ENCODE data around the gene GIPC1. TPM values are rescaled to one million over a fixed set of nuclear protein-coding genes. Genes with fewer than 3 reads are reported as not detected.

The GIPC1 gene
- polyA plus RNA-seq, 1 of the 3 experiments (the other 2 are of a cell fraction), result 144 TPM

- CTCF ChIA-PET, result interaction anchor here (0.7 to 3.8 kb wide), 7 partner anchors 12 to 170 kb away, joined by 3 to 30 read pairs (median 3); partner anchors contain the start of gene NDUFB7
- Histone ChIP-seq H2AFZ (ENCODE audit: low read depth) (peak within 1 kb of the TSS; percentile 69), H3K4me2 (peak within 1 kb of the TSS; percentile 95), H3K9me2 (no peaks in the 10 kb centered on the region), H3F3A (replicated peaks; ENCODE audit: insufficient read depth) (peaks cover 42% of the 10 kb centered on the region), H3K27ac (ENCODE audit: low read depth in 2 of 2, low read length in 1 of 2) (peak within 1 kb of the TSS; percentile 93 to 96), H3K4me3 (ENCODE audit: low read depth in 2 of 2, low read length in 1 of 2) (peak within 1 kb of the TSS; percentile 87 to 90), H4K20me1 (ENCODE audit: insufficient read depth) (peaks cover 36% of the 10 kb centered on the region), H3K27me3 (ENCODE audit: insufficient read depth) (no peaks in the 10 kb centered on the region), H3K9ac (peak within 1 kb of the TSS; percentile 99), H3K4me1 (ENCODE audit: control insufficient read depth in 1 of 2, insufficient read depth in 2 of 2, low read depth in 1 of 2, low read length in 1 of 2) (peaks cover 24 to 44% of the 10 kb centered on the region in 2 experiments; a peak in 3 of 4 replicates), H3K9me3 (no peaks in the 10 kb centered on the region), H3K79me2 (ENCODE audit: insufficient read depth) (peaks cover 44% of the 10 kb centered on the region), H3K36me3 (replicated peaks in 1 of 2; ENCODE audit: control insufficient read depth in 1 of 2, insufficient read depth in 2 of 2, low read length in 1 of 2) (peaks cover 22 to 29% of the 10 kb centered on the region in 2 experiments)
- 0% methylated on average over 41 of the region's 82 CpGs for WGBS (ENCODE audit: low lambda C conversion rate)
- POLR2A ChIA-PET, result interaction anchor here (0.6 to 1.5 kb wide), 14 partner anchors 8 to 679 kb away, joined by 3 to 15 read pairs (median 3); partner anchors contain the start of genes ASF1B and GIPC1
- DNase-seq, result peak; percentile 94
- no peak for TF ChIP-seq GATA2 (CRISPR knock-in tag; IDR thresholded peaks at IDR 0.05)
- TF ChIP-seq FOSL2 (IDR thresholded peaks at IDR 0.05; ENCODE audit: borderline replicate concordance, low read depth), result no peak
- TF ChIP-seq REST (IDR thresholded peaks at IDR 0.05; ENCODE audit: low read depth, low read length), result 0 out of 2 replicates have a peak, but pooled peaks have one; percentile 11
- no peak for TF ChIP-seq ELF1 (IDR thresholded peaks at IDR 0.05)
- TF ChIP-seq MXI1 (IDR thresholded peaks at IDR 0.05; ENCODE audit: low read depth, low read length), result 0 out of 2 replicates have a peak, but pooled peaks have one; percentile 19
- TF ChIP-seq IRF3 (IDR thresholded peaks at IDR 0.05; ENCODE audit: low read depth, low read length), result no peak
- peak in 1 of 2 experiments; percentile 67; a peak in 2 of 4 replicates for TF ChIP-seq EP300 (IDR thresholded peaks at IDR 0.05; ENCODE audit: borderline replicate concordance in 1 of 2, low read depth in 1 of 2, low read length in 1 of 2)
- no peak for TF ChIP-seq EZH2phosphoT487 (IDR thresholded peaks at IDR 0.05; ENCODE audit: borderline replicate concordance, low read depth)
- peak; percentile 79 for TF ChIP-seq TAF1 (IDR thresholded peaks at IDR 0.05; ENCODE audit: borderline replicate concordance, low read depth, low read length)
- no peak for TF ChIP-seq USF1 (IDR thresholded peaks at IDR 0.05; ENCODE audit: borderline replicate concordance, low read depth)
- TF ChIP-seq TEAD4 (IDR thresholded peaks at IDR 0.05; ENCODE audit: borderline replicate concordance, insufficient read depth), result no peak
- TF ChIP-seq RAD21 (IDR thresholded peaks at IDR 0.05; ENCODE audit: low read length), result no peak
- no peak for TF ChIP-seq FOXM1 (IDR thresholded peaks at IDR 0.05; ENCODE audit: low read depth)
- no peak for TF ChIP-seq RCOR1 (IDR thresholded peaks at IDR 0.05; ENCODE audit: low read length)
- TF ChIP-seq POLR2AphosphoS5 (IDR thresholded peaks at IDR 0.05; ENCODE audit: low read depth, low read length), result peak; percentile 97
- no peak for TF ChIP-seq NFIC (IDR thresholded peaks at IDR 0.05; ENCODE audit: borderline replicate concordance)
- no peak for TF ChIP-seq TCF12 (IDR thresholded peaks at IDR 0.05)
- TF ChIP-seq GABPA (IDR thresholded peaks at IDR 0.05; ENCODE audit: low read depth), result peak; percentile 55; the same call in 1 of the 2 replicates
- TF ChIP-seq SMC3 (IDR thresholded peaks at IDR 0.05; ENCODE audit: low read depth, low read length), result no peak
- TF ChIP-seq NRF1 (IDR thresholded peaks at IDR 0.05; ENCODE audit: low read depth, low read length), result peak; percentile 28; the same call in 1 of the 2 replicates
- peak; percentile 29 for TF ChIP-seq MAX (IDR thresholded peaks at IDR 0.05; ENCODE audit: low read depth)
- no peak for TF ChIP-seq JUND (IDR thresholded peaks at IDR 0.05)
- TF ChIP-seq CHD2 (IDR thresholded peaks at IDR 0.05; ENCODE audit: low read length, partially characterized antibody), result no peak
- TF ChIP-seq ZBTB33 (IDR thresholded peaks at IDR 0.05; ENCODE audit: borderline replicate concordance, low read depth), result no peak
- TF ChIP-seq FOXJ3 (CRISPR knock-in tag; IDR thresholded peaks at IDR 0.05), result no peak
Observed at GRCh38 chr19:14517840-14518505, 22.0 kb upstream of the GIPC1 start, which contains the start of gene DNAJB1. TSS of gene DNAJB1 (minus strand) at chr19:14518397. CDS start at chr19:14518349, 48 bp downstream.
